ENCODE data around the gene GJD2. TPM values are rescaled to one million over a fixed set of nuclear protein-coding genes. Genes with fewer than 3 reads are reported as not detected.
A peak's percentile ranks its signal among the peaks of the same experiment; 100 is the strongest.

The GJD2 gene
- total RNA-seq (2014; rRNA removed; shearing (Covaris generic)) = not detected in 2 replicates

DNA sequence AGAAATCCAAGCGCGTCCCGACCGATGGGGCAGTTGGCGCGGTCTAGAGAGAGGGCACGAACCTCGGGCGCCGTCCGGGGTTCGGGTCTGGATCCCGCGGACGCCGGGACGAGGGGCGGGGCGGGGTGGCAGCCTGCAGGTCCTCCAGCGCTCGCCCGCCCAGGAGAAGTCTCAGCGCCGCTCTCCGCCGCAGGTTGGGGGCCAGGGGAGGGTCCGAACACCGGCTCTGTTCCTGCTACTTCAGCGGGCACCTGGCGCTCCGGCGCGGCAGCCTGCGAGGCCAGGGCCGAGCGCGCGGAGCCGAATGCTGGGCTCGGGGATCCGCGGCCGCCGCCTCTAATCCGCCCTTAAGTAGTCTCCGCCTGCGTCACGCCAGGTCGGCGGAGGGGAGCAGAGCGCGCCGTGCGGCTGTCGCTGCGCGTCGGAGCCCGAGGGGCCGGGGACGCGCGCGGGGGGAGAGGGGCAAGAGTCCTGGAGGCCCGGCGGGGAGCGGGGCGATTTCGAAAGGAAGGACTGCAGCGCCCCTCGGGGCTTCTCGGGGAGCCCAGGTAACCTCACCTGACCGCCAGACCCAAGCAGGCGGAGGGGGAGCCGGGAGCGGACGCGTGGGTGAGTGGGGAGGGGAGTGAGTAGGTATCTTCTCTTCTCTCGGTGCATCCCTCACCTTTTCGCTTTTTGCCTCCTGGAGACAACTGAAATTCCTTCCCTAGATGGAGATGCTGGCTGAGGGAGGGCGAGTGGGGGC, at the start of gene GJD2:
TSS of gene GJD2 (minus strand) at position 325 of the 745 bp plus-strand sequence. CDS start 510 bp downstream, outside the sequence.
- DNase-seq (ENCODE audit: low read depth) = no peak

DNA sequence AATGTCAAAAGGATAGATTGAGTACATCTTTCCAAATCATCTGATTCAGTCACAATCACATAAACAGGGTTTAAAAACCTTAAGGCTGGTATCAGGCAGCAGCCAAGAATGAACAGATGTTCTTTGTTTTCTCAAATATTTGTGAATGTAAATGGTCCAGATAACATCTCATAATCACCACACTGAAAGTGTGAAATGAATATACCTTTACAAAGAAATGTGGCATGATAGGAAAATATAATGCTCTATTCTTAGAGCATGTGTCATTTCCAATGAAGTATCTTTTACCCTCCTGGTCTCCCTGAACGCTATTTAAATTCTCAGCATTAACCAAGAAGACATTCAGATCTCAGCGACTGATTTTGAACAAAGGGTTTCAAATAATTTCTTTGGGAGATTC, 49.3 kb upstream of the GJD2 start:
- no peak for DNase-seq (ENCODE audit: low read depth)

DNA sequence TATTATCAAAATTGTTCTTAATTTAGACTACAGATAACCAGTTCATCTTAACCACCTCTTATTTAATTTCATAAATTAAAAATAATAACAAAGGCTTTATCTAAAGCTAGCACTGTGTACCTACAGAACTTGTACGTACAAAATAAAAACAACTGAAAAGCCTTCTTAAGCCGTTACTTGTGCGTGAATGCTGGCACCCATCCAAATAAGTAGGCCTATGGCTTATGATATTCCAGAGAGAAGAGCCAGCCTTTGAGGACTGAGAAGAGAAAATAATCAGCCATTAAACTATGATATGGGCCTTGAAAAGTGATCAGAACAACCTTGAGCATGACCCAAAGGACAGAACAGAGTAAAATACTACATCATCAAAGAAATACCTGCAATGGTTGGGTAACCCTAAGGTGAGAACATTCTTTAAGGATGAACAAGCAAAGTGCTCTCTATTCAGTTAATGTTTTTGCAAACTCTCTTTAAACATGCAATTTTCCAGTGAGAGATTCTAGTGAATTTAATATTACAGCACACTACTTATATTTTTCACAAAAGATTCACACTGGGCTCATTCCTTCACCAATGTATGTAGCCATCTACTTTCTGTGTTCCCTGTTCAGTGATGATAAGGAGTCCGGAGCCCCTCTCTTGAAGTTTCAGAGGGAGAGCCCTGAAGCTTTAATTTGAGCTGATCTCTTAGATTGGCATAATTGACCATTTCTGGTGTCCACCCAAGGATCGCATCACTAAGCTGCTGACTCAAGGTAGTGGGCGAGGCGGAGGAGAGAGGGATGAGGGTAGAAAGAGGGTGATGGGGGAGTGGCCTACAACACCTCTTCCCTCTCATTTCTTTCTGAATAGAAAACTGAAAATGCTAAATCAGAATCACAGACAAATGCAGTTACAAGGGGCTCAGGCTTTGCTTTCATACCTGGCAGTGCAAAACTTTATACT, 48.3 kb upstream of the GJD2 start:
- no peak for DNase-seq (ENCODE audit: low read depth)

DNA sequence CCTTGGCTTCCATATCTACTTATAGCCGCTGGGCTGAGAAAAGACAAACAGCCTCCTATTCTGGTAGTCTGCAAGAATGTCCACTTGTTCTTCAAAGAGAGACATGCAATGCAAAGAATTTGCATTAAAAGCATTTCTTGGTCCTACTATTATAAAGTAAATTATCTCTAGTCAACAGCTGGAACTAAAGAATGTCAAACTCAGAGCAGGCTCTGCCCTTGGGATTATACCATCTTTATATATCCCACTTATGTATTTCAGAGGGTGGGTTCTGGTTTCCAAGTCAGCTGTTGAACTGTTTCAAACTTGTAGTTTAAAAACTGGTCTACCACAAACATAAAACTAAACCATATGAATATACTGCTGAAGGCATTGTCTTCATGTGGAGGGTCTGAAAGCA, 47.6 kb upstream of the GJD2 start:
- DNase-seq (ENCODE audit: low read depth) = no peak

DNA sequence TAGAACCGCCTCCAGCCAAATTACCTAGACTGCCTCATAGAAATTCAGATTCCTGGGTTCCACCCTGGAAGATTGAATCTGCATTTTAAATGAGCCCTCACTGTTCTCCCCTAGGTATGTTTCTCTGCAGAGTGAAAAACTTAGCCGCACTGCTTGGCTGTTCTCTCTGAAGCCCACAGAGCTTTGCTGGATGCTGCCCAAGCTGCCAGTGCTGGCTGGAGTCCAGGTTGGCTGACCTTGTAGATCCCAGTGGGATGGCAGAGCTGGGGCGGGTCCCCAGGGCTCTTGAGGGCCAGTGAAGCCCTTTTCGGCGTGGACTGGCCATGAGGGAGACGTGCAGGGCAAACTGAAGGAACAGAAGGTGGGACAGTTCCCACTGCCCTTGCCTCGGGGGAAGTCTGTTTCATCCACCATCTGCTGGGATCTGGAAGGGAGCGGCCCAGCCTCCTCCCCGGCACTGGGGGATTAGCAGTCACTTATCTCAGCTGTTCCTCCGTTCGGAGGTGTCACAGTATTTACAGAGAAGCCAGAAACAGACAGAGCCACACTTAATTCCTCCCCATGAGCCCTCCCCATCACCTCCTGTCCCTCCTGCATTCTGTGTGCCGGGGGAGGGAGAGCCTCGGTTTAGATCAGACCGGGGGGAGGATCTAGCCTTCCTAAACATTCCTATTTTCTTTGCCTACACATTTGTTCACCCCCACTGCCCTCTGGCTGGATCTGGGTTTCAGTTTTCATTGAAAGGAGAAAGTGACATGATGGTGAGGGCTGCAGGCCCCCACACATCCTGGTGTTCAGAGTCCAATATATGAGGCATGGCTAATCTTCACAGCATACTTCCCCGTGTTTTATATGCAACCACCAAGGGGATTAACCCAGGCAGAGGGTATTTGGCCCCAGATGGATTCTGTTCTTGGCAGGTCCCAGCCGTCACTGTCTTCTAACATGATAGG, 44.6 kb upstream of the GJD2 start:
- peak; percentile 80 for DNase-seq (ENCODE audit: low read depth)

DNA sequence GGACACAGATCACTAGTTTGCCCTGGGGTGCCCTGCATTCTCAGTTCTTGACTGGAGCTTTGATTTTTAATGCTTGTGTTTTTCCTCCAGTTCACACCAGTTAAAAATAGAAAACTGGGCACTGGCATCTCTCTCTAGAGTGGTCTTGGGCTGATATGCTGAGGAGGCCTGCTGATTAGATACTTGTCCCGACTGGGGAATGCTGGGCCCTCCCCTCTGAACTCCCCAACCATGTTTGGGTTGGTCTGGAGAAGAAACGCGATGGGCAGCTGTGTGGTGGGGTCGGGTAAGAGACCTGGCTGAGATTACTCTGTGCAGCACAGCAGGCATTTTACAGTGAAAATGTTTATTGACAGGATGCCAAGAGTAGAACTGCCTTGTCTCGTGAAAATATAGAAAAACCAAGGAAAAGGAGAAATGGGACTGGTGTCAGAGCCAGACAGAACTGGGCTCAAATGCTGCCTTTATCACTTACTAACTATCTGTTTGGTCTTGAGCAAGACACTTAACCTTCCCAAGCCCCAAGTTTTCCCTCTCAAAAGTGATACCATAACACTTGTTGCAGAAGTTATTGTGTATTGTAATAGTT, 42.1 kb upstream of the GJD2 start:
- DNase-seq (ENCODE audit: low read depth) = no peak

DNA sequence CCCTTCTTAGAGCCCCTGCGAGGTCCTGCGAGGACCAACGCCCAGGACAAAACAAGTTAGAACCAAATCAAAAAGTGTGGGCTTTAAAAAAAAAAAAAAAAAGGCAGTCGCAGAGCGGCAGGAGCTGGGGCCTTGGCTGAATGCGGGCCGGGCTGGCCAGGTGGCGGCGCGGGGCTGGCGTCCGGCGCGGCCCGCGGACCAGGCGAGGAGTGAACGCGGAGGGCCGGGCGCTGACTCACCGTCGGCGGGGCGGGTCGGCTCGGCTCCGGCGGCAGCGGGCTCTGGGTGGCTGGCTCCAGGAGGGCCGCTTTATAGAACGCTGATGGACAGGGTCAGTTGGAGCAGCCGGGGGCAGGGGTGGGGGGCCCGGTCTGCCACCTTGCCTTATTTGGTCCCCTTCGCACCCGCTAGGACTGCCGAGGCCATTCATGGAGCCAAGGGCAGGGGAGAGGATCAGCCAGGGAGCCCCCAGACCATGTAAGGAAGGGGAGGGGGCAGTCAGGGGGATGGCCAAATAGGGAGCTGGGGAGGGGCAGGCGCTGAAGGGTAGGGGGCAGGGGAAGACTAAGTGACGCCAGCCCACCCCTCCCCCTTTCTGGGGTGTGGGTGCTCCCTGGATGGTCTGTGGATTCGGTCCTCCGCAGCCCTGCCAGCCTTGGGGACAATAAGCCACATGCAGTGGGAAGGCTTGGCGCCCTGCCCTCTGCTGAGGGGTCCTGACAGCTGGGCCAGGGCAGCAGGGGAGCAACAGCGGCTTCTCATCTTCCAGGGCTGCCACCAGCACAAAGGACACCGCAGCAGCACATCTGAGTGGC, 40.7 kb upstream of the GJD2 start, which contains the start of gene ACTC1:
TSS of gene ACTC1 (minus strand) at position 283 of the 815 bp plus-strand sequence. CDS start 741 bp downstream, outside the sequence.
- peak; percentile 59 for DNase-seq (ENCODE audit: low read depth)

DNA sequence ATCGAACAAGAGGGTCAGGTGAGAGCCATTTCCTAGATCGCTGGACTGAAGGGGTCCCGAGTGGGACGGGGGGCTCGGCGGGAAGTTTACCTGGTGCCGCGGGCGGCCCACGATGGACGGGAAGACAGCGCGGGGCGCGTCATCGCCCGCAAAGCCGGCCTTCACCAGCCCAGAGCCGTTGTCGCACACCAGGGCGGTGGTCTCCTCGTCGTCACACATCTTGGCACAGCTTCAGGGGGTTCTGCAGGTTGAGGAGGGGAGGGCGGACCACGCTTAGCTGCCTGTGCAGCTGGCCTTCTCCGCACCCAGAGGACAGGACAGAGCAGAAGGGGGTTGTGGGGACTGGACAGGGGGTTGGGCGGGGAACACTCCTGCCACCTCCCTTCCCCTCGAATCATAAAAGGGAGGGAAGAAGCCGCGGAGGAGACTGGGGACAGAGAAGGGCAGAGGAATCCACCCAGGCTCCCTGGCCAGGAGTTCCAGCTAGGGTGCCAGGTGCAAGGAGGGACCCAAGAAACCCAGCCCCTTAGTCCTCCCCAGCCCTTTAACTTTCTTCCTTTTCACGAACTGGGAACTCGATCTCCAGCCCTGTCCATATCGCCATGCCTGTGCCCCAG, 39.9 kb upstream of the GJD2 start:
- DNase-seq (ENCODE audit: low read depth) = no peak

DNA sequence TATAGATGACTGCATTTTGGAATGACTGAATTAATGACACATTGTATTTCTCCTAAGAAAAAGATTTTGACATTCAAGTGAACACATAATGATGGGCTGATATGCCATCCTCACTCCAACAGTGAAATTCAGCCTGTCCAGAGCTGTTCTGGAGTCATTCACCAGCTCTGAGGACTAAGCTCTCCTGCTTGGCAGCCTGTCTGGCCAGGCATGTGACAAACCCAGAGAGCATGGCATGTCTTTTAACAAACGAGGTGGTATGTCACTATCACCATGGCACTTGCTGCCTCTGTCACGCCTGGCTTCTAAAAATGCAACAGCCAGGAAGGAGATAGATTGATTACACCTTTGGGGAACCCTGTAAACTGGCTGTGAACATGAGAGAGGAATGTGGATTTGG, 39.1 kb upstream of the GJD2 start:
- no peak for DNase-seq (ENCODE audit: low read depth)

DNA sequence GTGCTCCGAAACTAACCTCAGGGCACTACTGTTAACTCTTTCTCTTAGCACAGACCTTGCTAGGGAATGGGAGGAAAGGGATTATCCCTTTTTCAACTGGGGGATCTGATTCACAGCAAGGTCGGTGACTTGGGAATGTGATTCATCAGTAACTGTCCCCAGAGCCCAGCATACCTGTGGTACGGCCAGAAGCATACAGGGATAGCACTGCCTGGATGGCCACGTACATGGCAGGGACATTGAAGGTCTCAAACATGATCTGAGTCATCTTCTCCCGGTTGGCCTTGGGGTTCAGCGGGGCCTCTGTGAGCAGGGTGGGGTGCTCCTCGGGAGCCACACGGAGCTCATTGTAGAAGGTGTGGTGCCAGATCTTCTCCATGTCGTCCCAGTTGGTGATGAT, 38.3 kb upstream of the GJD2 start:
- no peak for DNase-seq (ENCODE audit: low read depth)

DNA sequence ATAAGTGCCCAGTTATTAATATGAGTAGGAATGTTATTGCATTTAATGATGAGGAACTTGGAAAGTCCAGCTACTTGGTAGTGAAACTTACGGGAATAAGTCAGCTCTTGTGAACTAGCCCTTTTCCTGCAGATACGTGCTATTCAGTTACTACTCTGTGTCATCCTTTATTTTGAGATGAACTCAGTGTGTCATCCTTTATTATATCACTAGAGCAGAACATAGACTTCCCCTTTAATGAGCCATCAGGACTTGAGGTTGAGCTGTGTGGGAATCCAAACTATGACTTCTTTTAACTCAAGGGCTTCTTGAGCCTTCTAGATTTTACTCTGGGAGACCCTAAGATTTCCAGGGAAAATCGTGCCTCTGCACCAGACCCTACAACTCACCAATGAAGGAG, 36.9 kb upstream of the GJD2 start:
- DNase-seq (ENCODE audit: low read depth) = no peak

DNA sequence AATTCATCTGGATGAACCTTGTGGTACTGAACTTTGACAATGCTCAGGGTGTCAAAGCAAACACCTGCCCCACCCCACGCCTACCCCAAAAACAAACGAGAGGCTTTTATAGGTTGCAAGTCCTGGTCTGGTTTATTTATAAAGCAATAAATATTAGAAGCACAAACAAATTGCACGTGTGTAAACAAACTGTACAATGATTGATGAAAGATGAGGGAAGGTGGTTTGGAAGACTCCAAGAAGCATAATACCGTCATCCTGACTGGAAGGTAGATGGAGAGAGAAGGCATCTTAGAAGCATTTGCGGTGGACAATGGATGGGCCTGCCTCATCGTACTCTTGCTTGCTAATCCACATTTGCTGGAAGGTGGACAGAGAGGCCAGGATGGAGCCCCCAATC, 35.3 kb upstream of the GJD2 start:
- DNase-seq (ENCODE audit: low read depth) = no peak

DNA sequence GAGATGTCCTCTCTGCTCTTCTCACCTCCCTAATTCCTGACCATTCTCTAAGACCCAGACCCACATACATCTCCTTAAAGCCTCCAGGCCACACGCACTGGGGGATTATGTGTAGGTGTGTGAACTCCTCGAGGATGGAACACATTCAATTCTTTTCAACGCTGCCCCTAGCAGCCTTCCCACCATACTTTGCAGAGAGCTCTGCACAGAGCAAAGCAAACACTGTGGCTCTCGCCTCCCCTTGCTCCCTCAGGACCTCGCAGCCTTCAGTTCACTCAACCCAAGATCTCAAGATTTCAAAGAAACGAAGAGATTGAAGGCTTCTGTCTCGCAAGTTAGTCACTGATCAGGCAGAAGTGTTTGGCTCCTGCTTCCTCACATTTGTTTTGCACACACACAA, 34.5 kb upstream of the GJD2 start:
- DNase-seq (ENCODE audit: low read depth) = no peak

DNA sequence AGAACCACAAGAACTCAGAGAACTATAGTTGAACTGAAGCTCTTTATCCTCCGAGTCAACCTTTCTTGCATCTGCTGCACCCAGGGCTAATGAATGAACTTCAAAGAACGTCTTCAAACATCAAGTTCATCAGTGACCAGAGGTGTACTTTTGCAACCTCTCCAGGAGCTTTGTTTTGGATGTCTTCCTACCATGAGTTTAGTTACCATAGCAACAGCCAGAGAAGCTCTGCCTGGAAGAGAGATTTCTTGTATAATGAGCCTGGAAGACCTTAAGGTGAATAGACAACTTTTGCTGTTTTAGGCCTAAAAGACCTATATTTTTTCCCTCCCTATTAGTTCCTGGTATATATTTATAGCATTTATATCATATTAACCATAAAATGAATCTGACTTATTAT, 31.4 kb upstream of the GJD2 start:
- no peak for DNase-seq (ENCODE audit: low read depth)

DNA sequence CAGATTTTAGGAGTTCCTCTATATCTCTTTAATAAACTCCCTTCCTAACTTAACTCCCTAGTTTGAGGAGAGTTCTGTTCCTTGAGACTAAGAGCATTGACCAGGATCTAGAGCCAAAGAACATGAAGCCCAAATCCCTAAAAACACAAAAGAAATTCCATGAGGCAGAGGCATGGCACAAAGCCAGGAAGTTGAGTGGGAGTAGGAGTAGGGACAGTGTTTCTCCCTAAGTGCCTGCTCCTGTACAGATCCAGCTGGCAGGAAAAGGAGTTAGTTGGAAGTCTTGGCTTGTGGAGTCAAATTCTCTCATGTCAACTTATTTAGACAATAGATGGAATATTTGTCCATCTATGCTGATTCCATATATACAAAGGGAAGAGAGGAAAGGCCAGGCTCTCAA, 29.2 kb upstream of the GJD2 start:
- peak; percentile 16 for DNase-seq (ENCODE audit: low read depth)

DNA sequence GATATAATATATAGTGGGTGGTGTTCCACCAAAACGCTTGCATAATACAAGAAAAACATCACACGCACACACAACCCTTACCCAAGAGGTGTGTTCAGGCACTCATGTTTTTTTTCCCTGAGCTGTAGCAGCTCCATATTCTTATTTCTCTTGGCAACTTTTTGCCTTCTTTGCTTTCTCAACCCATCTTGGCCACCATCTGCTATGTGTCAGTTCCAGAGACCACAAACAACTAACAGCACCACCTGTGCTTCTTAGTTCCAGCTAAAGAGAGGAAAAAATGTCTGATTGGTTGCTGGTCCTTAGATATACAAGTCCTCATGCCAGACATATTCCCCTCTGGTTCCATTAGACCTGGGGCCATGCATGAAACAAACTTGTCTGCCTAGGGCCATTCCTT, 28.6 kb upstream of the GJD2 start:
- no peak for DNase-seq (ENCODE audit: low read depth)

DNA sequence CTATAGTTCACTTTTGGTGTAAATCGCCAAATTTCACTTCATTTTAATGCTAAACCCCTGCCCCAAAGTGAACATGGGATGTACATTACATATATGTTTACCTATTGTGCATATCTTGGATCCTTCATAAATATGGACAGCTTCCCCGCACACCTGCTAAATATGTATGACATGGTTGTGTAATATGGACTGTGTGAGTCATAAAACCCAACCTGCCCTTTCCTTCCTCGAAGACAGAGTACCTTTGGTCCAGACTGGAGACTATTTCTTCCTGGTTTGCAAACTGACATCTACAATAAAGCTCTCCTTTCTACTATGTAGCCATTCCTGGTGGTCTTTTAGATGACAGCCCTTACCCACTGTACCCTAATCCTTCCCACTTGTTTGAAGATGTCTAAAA, 28.1 kb upstream of the GJD2 start:
- DNase-seq (ENCODE audit: low read depth) = no peak

DNA sequence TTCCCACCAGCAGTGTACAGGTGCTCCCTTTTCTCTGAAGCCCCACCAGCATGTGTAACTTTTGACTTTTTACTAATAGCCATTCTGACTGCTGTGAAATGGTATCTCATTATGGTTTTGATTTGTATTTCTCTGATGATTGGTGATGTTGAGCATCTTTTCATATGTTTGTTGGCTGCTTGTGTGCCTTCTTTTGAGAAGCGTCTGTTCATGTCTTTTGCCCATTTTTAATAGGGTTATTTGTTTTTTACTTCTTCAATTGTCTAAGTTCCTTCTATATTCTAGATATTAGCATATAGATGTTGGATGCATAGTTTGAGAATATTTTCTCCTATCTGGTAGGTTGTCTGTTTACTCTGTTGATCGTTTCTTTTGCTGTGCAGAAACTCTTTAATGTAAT, 25.9 kb upstream of the GJD2 start:
- no peak for DNase-seq (ENCODE audit: low read depth)

DNA sequence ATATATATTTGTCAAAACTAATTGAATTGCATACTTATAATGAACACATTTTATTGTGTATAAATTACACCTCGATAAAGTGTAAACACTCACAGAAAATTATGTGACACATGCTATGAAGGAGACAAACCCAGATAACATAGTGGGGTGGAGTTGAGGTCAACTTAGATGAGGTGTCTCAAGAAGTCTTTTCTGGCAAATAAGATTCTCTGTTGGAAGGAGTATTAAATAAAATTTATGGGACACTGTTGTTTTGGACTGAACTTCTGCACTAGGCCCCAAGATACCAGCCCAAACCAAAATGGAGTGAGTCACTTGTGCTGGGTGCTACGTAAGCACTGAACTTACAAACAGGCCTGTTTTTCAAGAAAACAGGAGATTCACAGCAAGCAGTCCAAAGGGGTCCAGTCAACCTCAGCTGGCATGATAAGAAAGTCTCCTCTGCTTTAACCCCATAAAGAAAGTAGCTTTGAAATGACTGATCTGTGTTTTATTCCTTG, 21.9 kb upstream of the GJD2 start:
- no peak for DNase-seq (ENCODE audit: low read depth)

DNA sequence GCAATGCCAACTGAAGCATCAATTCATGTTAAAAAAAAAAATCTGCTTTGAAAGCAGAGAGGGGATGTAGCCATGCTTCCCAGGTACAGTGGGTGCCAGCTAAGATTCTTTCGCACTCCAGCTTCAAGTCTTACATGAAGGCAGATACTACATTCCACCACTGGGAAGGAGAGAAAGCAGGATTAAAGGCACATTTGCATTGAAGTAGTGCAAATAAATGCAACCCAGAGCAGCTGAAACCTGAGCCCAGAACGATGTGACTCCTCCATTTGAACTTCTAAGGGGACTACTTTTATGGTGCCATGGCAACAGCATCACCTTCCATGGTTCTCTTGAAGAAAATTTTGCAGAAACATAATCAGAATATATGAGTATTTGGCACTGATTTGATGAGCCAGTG, 19.1 kb upstream of the GJD2 start:
- no peak for DNase-seq (ENCODE audit: low read depth)

All from RPMI7951 (cell line).